Muscle layer of duodenum (tissue), 2 donors: ENCODE data around the gene MFSD12.

ENCODE experiments used
- H3K27ac ChIP-seq: one replicate; pipeline ENCODE4 v1.7.0; 2013; ENCODE audit warnings: mild to moderate bottlenecking, low read length
- H3K27me3 ChIP-seq: one replicate; pipeline ENCODE4 v1.7.0; 2013; ENCODE audit warnings: low read depth, mild to moderate bottlenecking, control low read depth, low read length
- H3K36me3 ChIP-seq, 2 donors: one replicate each; pipeline ENCODE4 v1.7.0; 2013; ENCODE audit warnings: low read length in 2 of 2, control low read depth in 1 of 2, mild to moderate bottlenecking in 1 of 2; ENCODE audit not compliant: insufficient read depth in 2 of 2, control insufficient read depth in 1 of 2
- H3K4me1 ChIP-seq, 2 donors: one replicate each; pipeline ENCODE4 v1.7.0; 2013; ENCODE audit warnings: low read length in 2 of 2, mild to moderate bottlenecking in 2 of 2, control low read depth in 1 of 2, moderate library complexity in 1 of 2; ENCODE audit not compliant: insufficient read depth in 2 of 2, control insufficient read depth in 1 of 2
- H3K4me3 ChIP-seq, 2 donors: one replicate each; pipeline ENCODE4 v1.7.0; 2013; ENCODE audit warnings: low read length in 2 of 2, low read depth in 1 of 2, mild to moderate bottlenecking in 1 of 2
- H3K9me3 ChIP-seq, 2 donors: one replicate each; pipeline ENCODE4 v1.7.0; 2013; ENCODE audit warnings: low read length in 2 of 2, control low read depth in 1 of 2, mild to moderate bottlenecking in 1 of 2; ENCODE audit not compliant: control insufficient read depth in 1 of 2
- donor health status: healthy.

MFSD12 gene

DNA sequence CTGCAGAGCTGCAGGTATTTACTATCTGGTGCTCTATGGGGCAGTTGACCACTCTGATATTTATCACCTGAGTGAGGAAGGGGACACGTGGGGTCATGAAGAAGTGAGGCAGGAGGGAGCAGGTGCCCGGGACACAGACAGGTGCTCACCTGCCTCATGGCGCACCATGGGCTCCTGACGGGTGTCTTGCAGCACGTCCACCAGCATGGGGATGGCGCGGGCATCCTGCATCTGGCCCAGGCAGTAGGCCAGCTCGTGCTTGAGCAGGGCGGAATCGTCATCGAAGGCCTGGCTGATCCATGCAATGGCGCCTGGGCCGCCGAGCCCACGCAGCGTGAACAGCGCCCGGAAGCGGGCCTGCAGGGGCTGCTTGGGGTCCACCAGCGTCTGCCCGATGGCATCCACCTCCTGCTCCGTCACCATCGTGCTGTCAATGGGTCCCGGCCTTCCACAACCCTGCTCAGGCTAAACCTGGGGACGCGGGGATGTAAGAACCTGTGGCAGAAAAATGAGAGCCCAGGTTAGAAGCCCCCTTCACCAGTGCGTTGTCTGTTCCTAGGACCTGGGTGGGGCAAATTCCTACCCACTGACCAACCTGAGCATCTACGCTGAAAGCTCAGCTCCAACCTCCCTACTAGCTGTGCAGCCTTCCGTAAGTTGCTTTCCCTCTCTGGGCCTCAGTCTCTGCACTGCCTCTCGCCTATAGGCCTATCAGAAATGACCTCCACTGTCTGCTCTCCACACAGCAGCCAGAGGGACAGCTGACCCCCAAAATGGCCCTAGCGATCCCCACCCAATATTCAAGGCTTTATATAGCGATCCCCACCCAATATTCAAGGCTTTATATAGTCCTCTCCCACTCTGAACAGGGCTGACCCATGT lies 60.8 kb downstream of the MFSD12 start:
- no peaks in the 10 kb centered on the region for H3K9me3 ChIP-seq
- no peaks in the 10 kb centered on the region for H3K27me3 ChIP-seq
- peaks cover 0 to 19% of the 10 kb centered on the region in 2 donors for H3K4me1 ChIP-seq
- no peak overlapping the region for H3K4me3 ChIP-seq
- H3K36me3 ChIP-seq = peaks cover 9 to 49% of the 10 kb centered on the region in 2 donors
- H3K27ac ChIP-seq = no peak overlapping the region

DNA sequence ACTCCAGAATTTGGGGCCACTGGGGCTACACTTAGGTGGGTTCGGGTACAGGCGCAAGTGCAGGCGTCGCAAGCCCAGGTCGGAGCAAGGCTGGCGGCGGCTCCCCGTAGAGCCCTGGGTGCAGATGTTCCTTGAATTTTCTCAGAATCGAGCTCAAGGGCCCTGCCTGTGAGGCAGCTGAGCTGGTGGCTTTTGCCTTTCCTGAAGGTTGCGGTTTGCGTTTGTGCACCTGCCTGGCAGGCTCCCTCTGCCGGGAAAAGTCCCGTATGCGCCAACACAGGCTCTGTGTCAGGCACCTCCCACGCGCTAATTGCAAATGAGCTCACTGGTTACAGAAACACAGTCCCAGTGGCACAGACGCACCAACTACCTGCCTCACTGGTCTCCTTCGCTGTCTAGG lies 62.8 kb downstream of the MFSD12 start:
- Histone ChIP-seq H3K36me3 (peaks cover 9 to 58% of the 10 kb centered on the region in 2 donors), H3K9me3 (no peaks in the 10 kb centered on the region), H3K27me3 (no peaks in the 10 kb centered on the region), H3K4me3 (no peak overlapping the region), H3K27ac (no peak overlapping the region), H3K4me1 (peaks cover 0 to 10% of the 10 kb centered on the region in 2 donors)
